AG10803 (cell line): ENCODE results near the gene NHP2.

ENCODE experiments used
- DNase-seq: peaks from one replicate; pipeline ENCODE4 v3.0.0; 2010; ENCODE audit warnings: low read depth
- H3K4me3 ChIP-seq: 2 replicates; pipeline ENCODE4 v1.5.1; 2011; ENCODE audit warnings: mild to moderate bottlenecking, low read length, control low read depth
- TF ChIP-seq, protein P1 (sequence below): conservative IDR thresholded peaks from 2 replicates; pipeline ENCODE4 v1.5.1; 2011; ENCODE audit warnings: mild to moderate bottlenecking, low read length, control low read depth, inconsistent platforms

NHP2 gene

GRCh38 chr5:178196986-178197385 is 43.3 kb upstream of the NHP2 start:
- TF ChIP-seq, protein P1, sequence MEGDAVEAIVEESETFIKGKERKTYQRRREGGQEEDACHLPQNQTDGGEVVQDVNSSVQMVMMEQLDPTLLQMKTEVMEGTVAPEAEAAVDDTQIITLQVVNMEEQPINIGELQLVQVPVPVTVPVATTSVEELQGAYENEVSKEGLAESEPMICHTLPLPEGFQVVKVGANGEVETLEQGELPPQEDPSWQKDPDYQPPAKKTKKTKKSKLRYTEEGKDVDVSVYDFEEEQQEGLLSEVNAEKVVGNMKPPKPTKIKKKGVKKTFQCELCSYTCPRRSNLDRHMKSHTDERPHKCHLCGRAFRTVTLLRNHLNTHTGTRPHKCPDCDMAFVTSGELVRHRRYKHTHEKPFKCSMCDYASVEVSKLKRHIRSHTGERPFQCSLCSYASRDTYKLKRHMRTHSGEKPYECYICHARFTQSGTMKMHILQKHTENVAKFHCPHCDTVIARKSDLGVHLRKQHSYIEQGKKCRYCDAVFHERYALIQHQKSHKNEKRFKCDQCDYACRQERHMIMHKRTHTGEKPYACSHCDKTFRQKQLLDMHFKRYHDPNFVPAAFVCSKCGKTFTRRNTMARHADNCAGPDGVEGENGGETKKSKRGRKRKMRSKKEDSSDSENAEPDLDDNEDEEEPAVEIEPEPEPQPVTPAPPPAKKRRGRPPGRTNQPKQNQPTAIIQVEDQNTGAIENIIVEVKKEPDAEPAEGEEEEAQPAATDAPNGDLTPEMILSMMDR, result peak; percentile 21
- DNase-seq, result no peak
- no peak overlapping the region for H3K4me3 ChIP-seq

- TF ChIP-seq, protein P1, result no peak
- no peak for DNase-seq
- no peak overlapping the region for H3K4me3 ChIP-seq
Observed at GRCh38 chr5:178196281-178196812, 42.7 kb upstream of the NHP2 start.

DNA sequence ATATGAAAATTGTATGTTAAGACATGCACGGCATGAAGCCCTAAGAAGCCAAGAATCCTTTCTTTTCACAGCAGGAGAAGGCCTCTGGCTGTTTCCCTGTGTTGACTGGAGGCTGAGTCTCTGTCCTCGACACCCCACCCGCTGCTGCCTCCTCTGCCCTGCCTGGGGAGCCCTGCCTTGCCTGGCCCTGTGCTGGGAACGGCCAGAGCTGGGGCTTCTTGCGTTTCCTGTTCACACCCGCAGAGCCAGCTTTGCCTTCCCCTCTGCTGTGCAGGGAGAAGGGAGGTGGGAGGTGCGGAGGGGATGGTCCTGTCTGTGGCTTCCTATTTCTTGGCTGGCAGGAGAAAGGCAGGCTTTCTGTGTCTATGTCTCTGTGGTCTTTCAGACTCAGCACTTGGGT is 40.3 kb upstream of the NHP2 start:
- TF ChIP-seq, protein P1, result no peak
- no peak overlapping the region for H3K4me3 ChIP-seq
- DNase-seq, result no peak

DNA sequence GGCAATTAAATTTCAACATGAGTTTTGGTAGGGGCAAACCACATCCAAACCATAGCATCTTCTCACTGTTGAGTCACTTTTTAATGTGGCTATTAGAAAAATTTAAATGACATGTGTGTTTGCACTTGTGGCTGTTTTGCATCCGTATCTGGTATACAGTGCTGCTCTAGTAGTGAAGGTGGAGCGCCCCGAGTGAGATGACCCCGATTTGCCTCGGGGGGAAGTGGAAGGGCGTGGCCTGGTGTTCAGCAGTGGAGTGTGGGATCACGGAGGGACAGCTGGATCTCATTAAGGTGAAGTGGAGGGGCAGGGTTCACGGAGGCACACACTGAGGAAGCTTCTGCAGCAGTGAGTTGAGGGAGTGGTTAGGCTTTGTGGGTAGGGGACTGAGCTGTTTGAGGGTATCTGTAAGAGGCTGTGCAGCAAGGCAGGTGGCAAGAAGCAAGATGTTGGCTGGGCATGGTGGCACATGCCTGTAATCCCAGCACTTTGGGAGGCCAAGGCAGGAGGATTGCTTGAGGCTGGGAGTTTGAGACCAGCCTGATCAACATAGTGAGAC is 39.6 kb upstream of the NHP2 start:
- DNase-seq, result no peak
- TF ChIP-seq, protein P1, result no peak
- no peak overlapping the region for H3K4me3 ChIP-seq

DNA sequence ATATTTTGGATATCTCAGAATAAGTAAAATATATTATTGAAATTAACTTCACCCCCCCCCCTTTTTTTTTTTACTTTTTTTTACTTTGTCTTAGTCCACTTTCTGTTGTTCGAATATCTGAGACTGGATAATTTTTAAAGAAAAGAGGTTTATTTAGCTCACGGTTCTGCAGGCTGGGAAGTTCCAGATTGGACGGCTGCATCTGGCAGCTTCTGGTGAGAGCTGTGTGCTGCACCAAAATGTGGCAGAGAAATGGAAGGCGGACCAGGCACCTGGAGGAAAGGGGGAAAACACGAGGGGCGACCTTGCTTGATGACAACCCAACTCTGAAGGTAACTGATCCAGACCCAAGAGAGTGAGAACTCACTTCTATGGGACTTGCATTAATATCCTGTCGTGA is 39.1 kb upstream of the NHP2 start:
- H3K4me3 ChIP-seq, result no peak overlapping the region
- DNase-seq, result no peak
- TF ChIP-seq, protein P1, result no peak

- no peak overlapping the region for H3K4me3 ChIP-seq
- TF ChIP-seq, protein P1, result no peak
- no peak for DNase-seq
Observed at GRCh38 chr5:178192244-178192643, 38.6 kb upstream of the NHP2 start.

DNA sequence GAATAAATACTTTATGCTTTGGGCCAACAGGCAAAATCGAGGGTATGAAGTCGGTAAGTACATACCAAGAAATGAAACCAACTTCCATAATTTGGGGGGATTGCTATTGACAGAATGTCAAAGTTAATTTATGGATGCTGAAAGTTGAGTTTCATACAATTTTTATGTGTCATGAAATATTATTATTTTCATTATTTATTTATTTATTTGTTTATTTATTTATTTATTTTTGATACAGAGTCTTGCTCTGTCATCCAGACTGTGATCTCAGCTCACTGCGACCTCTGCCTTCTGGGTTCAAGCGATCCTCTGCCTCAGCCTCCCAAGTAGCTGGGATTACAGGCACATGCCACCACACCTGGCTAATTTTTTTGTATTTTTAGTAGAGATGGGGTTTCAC is 38.0 kb upstream of the NHP2 start:
- TF ChIP-seq, protein P1, result no peak
- H3K4me3 ChIP-seq, result no peak overlapping the region
- DNase-seq, result no peak
